Large intestine (tissue), 3 donors: Measurements from ENCODE around the gene DIAPH3. TPM values are rescaled to one million over a fixed set of nuclear protein-coding genes. Genes with fewer than 3 reads are reported as not detected.

Experiments
- DNase-seq, 2 donors: peaks; one replicate each; pipeline versions ENCODE4 v3.0.0 to v3.0.0-alpha.2; 2013
- H3K27ac ChIP-seq: one replicate; pipeline ENCODE4 v1.5.1; 2013; ENCODE audit warnings: low read length
- H3K27me3 ChIP-seq: 2 replicates; pipeline ENCODE4 v1.6.1; 2013; ENCODE audit warnings: low read length; ENCODE audit not compliant: control insufficient read depth, insufficient read depth
- H3K36me3 ChIP-seq: 2 replicates; pipeline ENCODE4 v1.6.1; 2013; ENCODE audit warnings: low read length; ENCODE audit not compliant: control insufficient read depth, insufficient read depth
- H3K4me1 ChIP-seq: one replicate; pipeline ENCODE4 v1.6.1; 2013; ENCODE audit warnings: low read length; ENCODE audit not compliant: control insufficient read depth, insufficient read depth
- H3K4me3 ChIP-seq: one replicate; pipeline ENCODE4 v1.5.1; 2013; ENCODE audit warnings: low read length
- H3K9me3 ChIP-seq: one replicate; pipeline ENCODE4 v1.6.1; 2013; ENCODE audit warnings: mild to moderate bottlenecking, low read depth, low read length, moderate library complexity; ENCODE audit not compliant: control insufficient read depth
- WGBS: methylation state at CpG from one replicate; pipeline ENCODE4 v1.1.5; 2013; ENCODE audit warnings: low lambda C conversion rate; ENCODE audit not compliant: insufficient coverage; 5-methylcytosine and 5-hydroxymethylcytosine counted together
- polyA plus RNA-seq: library from polyadenylated mRNA; unstranded; fragments of 120-200 nt; gene quantifications from one replicate; pipeline ENCODE4 v1.2.1, GENCODE V29; 2013

Gene DIAPH3
- polyA plus RNA-seq, 1 donor, result 5.3 TPM

DNA sequence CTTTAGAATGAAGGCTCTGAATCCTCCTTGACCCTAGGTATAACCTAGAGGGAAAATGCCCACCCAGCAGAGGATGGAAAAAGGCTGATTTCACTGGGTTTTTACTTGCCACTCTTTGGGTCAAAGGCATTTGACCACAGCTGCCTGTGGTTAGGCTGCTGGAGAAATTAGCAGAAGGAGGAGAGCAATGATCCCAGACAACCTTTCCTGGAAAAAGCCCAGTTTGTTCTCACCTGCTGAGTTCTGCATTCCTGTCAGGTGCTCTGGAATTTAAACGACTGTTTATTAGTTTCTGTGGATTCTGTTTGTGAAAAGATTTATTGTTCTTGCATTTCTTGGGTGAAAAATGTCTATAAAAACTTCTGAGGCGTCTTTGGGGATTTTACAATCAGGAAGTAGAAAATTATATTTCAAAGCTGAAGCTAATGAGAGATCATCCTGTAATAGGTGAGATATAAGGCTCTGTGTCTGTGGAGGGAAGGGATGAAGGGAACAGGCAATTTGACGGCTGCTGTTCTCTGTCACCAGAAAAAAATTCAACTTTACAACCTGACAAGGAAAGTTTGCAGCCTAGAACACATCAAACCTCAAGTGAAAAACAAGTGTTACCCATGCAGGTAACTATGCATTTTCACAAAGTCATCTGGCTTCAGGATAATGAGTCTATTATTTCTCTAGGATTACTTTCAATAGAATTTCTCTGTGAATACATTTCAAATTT is 519.7 kb downstream of the DIAPH3 start:
- WGBS, result 20% methylated on average over 1 of the region's 3 CpGs
- Histone ChIP-seq H3K27me3 (no peaks in the 10 kb centered on the region), H3K4me3 (no peak overlapping the region), H3K36me3 (no peaks in the 10 kb centered on the region), H3K27ac (no peak overlapping the region), H3K4me1 (no peaks in the 10 kb centered on the region), H3K9me3 (no peaks in the 10 kb centered on the region)
- no peak for DNase-seq

DNA sequence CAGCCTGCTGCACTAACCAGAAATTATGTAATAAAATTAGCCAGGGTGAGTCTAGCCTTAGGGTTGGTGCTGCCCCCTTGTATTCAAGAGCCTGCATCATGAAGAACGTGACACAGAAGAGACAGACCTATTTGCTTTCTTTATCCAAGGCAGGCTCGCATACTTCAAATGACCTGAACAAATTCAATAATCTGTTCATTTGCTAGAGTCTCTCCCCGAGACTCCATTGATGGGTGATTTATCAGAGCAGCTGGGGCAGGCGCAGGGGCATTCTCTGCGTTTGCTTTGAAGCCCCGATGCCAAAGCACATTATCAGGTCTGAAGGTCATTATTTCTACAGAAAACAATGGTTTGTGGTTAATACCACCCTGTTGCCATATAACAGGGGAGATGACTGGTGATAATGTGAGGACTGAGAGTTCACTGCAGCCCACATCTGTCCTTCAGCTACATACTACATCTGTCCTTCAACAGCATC is 520.3 kb downstream of the DIAPH3 start:
- Histone ChIP-seq H3K36me3 (no peaks in the 10 kb centered on the region), H3K27ac (no peak overlapping the region), H3K4me1 (no peaks in the 10 kb centered on the region), H3K27me3 (no peaks in the 10 kb centered on the region), H3K9me3 (no peaks in the 10 kb centered on the region), H3K4me3 (no peak overlapping the region)
- DNase-seq, result no peak
- 40% methylated on average over 1 of the region's 6 CpGs for WGBS

DNA sequence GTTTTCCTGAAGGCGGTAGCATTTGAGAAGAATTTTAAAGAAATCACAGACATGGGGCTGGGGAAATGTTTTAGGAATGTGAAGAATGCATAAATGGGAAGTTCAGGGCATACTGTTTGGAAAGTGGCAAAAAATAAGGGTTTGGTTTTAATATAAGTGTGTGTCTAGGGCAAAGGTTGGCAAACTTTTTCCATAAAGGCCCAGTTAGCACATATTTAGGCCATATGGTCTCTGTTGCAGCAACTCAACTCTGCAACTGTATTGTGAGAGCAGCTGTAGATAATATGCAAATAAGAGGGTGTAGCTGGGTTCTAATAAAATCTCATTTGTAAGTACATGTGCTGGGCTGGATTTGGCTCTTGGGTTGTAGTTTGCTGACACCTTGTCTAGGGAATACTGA is 521.9 kb downstream of the DIAPH3 start:
- 91% methylated on average over 1 of the region's 1 CpG for WGBS
- Histone ChIP-seq H3K9me3 (no peaks in the 10 kb centered on the region), H3K27me3 (no peaks in the 10 kb centered on the region), H3K27ac (no peak overlapping the region), H3K4me1 (no peaks in the 10 kb centered on the region), H3K36me3 (no peaks in the 10 kb centered on the region), H3K4me3 (no peak overlapping the region)
- no peak for DNase-seq

DNA sequence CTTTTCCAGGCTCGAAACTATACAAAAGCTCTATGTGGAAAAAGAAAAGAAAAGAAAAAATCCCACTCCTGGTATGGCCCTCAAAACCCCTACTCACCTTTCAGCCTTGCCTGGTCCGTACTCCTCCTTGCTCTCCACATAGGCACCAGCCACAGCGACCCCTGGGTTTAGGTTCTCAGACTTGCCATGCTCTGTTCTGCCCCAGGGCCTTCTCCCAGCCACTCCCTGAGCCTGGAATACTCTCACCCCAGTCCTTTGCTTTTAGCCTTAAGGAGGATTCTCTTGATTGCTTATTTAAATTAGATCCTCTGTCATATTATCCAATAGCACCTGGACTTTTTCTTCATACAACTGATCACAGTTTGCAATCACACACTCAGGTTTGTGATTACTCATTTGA is 522.5 kb downstream of the DIAPH3 start:
- no peak overlapping the region for H3K27ac ChIP-seq
- DNase-seq, result no peak
- H3K27me3 ChIP-seq, result no peaks in the 10 kb centered on the region
- H3K9me3 ChIP-seq, result no peaks in the 10 kb centered on the region
- no CpG with 5 or more reads among the region's 3 CpGs for WGBS
- no peaks in the 10 kb centered on the region for H3K36me3 ChIP-seq
- H3K4me1 ChIP-seq, result no peaks in the 10 kb centered on the region
- H3K4me3 ChIP-seq, result no peak overlapping the region

DNA sequence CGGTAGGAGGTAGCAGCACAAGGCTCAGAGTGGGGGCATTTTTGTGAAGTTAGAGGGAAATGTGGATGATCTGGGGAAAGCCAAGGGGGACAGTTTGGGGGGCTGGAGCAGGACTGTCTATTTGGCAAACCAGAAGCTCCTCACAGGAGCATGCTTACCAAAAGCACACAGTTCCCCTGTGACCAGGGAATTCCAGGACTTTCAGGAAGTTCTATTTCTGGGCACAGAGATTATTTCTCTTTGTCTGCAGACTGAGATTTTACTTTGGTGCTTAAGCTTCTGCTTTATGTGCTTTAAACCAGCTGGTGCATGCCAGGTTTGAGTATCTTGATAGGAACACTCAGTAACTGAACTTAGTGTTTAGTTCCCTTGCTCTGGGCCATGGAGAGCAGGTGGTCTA is 525.3 kb downstream of the DIAPH3 start:
- Histone ChIP-seq H3K27ac (no peak overlapping the region), H3K27me3 (no peaks in the 10 kb centered on the region), H3K4me1 (no peaks in the 10 kb centered on the region), H3K4me3 (no peak overlapping the region), H3K9me3 (no peaks in the 10 kb centered on the region), H3K36me3 (no peaks in the 10 kb centered on the region)
- DNase-seq, result no peak
- 80% methylated on average over 1 of the region's 1 CpG for WGBS

DNA sequence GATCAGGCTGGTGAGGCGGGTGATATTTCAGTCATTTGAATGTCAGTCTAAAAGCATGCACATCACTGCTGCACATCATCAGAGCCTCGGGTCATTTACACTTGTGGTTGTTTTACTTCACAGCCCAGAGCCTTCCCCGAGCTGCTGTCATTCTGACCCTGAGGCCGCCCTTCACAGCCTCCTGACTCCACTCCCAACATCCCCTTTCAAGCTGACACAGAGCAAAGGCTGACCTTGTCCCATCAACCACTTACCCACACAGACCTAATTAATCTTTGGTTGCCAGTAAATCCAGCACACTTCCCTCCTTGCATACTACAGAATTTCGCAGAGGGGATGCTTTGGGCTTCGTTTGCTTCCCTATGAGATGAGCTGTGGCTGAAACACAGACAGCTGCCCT is 528.1 kb downstream of the DIAPH3 start:
- no peaks in the 10 kb centered on the region for H3K36me3 ChIP-seq
- H3K27ac ChIP-seq, result no peak overlapping the region
- DNase-seq, result no peak
- 60% methylated on average over 1 of the region's 6 CpGs for WGBS
- no peaks in the 10 kb centered on the region for H3K9me3 ChIP-seq
- H3K4me1 ChIP-seq, result no peaks in the 10 kb centered on the region
- no peak overlapping the region for H3K4me3 ChIP-seq
- H3K27me3 ChIP-seq, result no peaks in the 10 kb centered on the region

DNA sequence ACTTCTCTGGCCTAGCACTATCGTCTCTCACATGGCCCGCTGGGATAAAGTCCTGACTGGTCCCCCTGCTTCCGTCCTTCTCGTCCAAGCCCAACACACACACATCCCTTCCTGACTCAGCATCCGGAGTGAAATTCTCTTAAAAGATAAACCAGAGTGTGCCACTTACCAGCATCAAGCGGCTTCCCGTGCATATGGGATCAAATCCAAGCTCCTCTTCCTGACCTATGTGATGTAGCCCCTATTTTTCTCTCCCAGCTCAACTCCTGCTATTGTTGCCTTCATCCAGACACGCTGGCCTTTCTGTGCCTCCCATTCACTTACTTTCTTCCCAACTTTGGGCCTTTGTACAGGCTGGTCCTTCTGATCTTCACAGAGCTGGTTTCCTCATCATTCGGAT is 530.4 kb downstream of the DIAPH3 start:
- 80% methylated on average over 2 of the region's 9 CpGs for WGBS
- Histone ChIP-seq H3K27me3 (no peaks in the 10 kb centered on the region), H3K9me3 (no peaks in the 10 kb centered on the region), H3K36me3 (no peaks in the 10 kb centered on the region), H3K27ac (no peak overlapping the region), H3K4me3 (no peak overlapping the region), H3K4me1 (no peaks in the 10 kb centered on the region)
- no peak for DNase-seq

DNA sequence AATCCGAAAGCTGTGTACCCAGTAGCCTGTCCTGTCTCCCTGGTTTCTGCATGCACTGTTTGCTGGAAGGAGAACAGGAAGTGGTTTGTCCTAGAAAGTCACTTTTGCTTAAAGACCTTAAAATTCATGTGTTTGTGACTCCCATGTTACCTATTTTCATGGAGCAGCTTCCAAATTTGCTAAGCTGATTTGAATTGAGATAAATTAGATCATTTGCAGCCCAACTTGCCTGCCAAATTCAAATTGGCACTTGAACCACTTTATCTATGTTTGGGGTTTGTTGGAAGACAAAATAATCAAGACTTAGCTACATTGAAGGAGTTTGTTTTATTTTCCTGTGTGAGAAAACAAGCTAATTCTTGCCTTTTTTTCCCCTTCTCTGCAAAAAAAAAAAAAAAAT is 532.5 kb downstream of the DIAPH3 start:
- no CpG with 5 or more reads among the region's 1 CpG for WGBS
- no peaks in the 10 kb centered on the region for H3K27me3 ChIP-seq
- no peaks in the 10 kb centered on the region for H3K9me3 ChIP-seq

DNA sequence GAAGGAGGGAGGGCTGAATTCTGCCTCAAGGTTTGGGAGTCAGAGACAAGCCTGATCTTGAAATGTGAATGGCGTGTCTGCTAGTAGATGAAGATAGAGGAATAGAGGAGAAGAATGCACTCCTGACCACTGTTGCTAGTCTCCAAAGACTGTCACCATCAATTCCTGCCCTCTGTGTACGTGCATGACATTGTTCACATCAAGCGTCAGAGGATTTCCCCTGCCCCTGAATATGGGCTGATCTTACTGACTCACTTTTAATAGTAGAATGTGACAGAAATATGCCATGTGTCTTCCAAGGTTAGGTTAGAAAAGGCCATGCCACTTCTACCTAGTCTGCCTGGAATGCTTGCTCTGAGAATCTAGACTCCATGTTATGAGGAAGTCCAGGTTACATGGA is 538.6 kb downstream of the DIAPH3 start:
- Histone ChIP-seq H3K4me3 (no peak overlapping the region), H3K27ac (no peak overlapping the region), H3K27me3 (no peaks in the 10 kb centered on the region), H3K9me3 (no peaks in the 10 kb centered on the region), H3K4me1 (no peaks in the 10 kb centered on the region), H3K36me3 (no peaks in the 10 kb centered on the region)
- DNase-seq, result no peak
- WGBS, result no CpG with 5 or more reads among the region's 3 CpGs

More for the DNA sequence above, 532.5 kb downstream of the DIAPH3 start:
- no peaks in the 10 kb centered on the region for H3K4me1 ChIP-seq
- H3K27ac ChIP-seq, result no peak overlapping the region
- DNase-seq, result no peak
- H3K4me3 ChIP-seq, result no peak overlapping the region
- no peaks in the 10 kb centered on the region for H3K36me3 ChIP-seq

DNA sequence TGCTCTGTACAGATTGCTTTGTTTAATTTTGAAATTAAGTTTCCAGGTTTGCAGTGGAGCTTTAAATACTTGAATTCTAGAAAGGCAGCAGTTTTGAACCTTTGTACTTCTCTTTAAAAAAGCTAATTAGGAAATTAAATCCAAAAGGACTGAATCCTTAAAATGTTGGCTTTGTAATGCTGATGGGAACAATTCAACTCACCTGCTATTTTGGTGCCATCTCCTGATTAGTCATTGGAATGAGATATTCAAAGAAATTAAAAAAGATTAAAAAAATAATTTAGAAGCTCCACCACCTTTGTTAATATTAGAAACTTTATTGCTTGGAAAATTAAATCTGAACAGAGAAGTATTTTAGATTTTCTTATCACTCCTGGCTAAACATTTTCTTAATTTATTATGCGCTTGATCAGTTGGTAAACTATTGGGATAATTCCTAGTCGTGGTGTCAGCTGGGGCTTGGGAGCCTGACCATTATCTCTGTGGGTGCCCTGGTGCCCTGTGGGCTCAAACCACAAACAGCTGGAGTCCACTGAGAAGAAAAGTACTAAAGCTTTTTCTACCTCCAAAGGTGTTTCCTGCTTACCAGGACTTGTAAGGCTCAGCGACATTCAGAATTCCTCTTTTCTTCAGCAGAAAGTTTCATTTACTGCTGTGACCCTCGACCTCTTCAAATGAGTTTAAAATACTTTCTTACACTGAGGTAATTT is 540.4 kb downstream of the DIAPH3 start:
- Histone ChIP-seq H3K27ac (no peak overlapping the region), H3K4me1 (no peaks in the 10 kb centered on the region), H3K27me3 (no peaks in the 10 kb centered on the region), H3K9me3 (peaks cover 11% of the 10 kb centered on the region), H3K4me3 (no peak overlapping the region), H3K36me3 (no peaks in the 10 kb centered on the region)
- no peak for DNase-seq
- WGBS, result 37% methylated on average over 2 of the region's 4 CpGs

DNA sequence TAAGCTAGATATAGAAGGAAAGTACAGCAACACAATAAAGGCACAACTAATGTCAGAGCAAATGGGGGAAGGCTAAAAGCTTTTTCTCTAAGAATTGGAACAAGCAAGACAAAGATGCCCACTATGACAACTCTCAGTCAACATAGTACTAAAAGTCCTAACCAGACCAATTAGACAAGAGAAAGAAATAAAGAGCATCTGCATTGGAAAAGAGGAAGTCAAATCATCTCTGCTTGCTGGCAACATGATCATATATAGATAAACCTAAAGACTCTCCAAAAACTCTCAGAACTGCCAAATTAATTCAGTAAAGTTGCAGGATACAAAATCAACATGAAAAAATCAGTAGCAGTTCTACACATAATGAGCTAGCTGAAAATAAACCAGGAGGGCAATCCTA is 542.0 kb downstream of the DIAPH3 start:
- H3K4me3 ChIP-seq, result no peak overlapping the region
- no peaks in the 10 kb centered on the region for H3K27me3 ChIP-seq
- no peaks in the 10 kb centered on the region for H3K4me1 ChIP-seq
- peaks cover 11% of the 10 kb centered on the region for H3K9me3 ChIP-seq
- no peak for DNase-seq
- no peaks in the 10 kb centered on the region for H3K36me3 ChIP-seq
- no peak overlapping the region for H3K27ac ChIP-seq
